T-helper 9 cell (primary cell): ENCODE data around the gene LTBP1.
"Not testable (repeated sequence)": the region's sequence is repeated elsewhere in the genome, so short reads cannot be mapped to it uniquely, and the experiment has no call there.

ENCODE experiments used
- DNase-seq: peaks from one replicate; pipeline ENCODE4 v3.0.0-alpha.2; 2020

LTBP1 gene

DNA sequence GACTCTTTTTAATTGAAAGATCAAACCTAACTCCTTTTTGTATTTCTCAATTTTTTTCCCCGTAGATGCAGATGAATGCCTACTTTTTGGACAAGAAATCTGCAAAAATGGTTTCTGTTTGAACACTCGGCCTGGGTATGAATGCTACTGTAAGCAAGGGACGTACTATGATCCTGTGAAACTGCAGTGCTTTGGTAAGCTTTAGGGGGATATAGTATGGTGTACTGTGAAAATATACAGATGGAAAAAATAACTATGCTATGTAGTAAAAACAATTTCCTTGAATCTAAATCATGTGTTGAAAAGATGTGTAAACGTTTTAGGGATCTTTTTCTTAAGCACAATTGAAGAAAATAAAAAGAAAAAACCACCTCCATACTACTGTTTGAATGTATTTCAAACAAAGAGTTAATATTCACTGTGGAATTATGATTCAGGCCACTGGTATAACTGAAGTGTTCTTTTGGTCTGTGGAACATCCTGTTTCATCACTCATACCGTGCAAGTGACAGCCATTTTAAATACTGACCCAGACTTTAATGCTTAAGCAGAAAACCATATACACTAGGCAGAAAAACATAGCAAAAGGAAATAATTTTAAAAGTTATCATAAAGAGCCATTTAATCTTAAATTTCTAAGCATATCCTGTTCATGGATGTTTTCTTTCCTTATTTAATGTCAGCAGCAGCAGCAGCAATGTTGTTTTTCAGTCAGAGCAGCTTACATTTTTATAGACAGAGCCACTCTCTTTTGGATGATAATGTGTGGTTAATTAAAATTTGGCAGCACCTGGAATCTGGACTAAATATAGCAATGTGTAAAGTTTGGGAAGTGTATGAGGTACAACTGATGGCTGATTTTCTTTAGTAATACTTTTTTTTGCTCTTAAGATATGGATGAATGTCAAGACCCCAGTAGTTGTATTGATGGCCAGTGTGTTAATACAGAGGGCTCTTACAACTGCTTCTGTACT lies 416.9 kb downstream of the LTBP1 start:
- DNase-seq, result no peak

DNA sequence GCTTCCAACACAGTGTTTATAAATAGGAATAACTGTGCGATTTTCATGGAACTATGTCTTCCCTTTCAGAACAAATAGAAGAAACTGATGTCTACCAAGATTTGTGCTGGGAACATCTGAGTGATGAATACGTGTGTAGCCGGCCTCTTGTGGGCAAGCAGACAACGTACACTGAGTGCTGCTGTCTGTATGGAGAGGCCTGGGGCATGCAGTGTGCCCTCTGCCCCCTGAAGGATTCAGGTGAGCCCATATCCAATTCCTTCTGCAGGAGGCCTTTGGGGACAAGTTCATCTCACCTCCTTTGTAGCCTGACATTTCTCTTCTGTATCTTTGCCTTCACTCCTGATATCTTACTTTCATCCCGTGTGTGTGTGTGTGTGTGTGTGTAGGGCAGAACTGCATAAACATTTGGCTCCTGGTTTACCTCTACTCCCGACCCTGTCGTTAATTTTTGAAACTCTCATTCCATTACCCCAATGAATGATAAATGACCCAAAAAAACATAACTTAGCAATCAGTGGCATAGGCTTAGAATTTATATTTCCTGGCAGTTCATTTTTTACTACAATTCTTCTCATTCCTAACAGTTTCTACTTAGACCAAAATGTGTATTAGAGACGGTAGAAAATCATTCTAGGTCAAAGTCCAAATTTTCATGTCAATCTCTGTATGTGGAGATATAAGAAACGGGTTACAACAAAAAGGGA lies 418.7 kb downstream of the LTBP1 start:
- DNase-seq, result no peak

DNA sequence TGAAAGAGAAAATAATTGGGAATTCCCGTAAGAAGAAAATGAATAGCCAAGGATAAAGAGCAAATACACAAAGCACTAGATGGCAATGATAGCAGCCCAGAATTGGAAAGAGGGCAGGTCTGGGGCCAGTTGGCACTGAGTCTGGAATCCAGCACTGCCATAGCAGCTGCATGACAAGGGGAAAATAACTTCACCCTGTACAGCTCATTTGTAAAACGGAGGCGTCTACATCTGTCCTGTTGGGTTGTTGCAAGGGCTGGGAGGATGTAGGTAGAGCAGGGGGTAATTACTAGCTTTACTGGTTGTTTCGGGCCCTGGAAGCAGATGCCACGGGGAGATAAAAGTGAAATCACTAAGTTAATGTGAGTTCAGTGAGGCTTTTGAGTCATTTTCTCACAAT lies 419.7 kb downstream of the LTBP1 start:
- DNase-seq, result no peak

DNA sequence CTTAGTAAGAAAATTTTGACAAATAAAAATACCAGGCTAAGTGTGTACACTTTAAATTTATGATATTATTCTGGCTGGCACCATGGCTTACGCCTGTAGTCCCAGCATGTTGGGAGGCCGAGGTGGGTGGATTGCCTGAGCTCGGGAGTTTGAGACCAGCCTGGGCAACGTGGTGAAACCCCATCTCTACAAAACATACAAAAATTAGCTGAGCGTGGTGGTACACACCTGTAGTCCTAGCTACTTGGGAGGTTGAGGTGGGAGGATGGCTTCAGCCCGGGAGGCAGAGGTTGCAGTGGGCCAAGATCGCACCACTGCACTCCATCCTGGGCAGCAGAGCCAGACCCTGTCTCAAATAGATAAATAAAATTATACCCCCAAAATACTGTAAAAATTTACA lies 421.8 kb downstream of the LTBP1 start:
- DNase-seq, result not testable (repeated sequence)

DNA sequence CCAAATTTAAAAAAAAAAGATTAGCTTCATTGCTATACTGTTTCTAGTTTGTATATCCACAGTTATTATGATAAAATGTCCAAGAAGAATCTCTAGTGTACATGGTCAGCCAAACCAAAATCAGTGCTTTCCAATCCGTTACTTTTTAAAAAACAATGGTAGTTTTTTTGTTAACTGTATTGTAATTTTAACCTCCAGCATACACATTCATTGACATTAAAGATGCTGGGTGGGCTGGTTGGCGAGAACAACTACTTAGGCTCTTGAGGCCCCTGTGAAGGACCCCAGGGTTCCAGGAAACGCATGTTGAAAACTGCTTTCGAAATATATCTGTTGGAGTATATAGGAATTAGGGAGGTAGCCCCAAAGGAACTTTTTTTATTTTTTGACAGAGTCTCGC lies 422.4 kb downstream of the LTBP1 start:
- DNase-seq, result no peak

DNA sequence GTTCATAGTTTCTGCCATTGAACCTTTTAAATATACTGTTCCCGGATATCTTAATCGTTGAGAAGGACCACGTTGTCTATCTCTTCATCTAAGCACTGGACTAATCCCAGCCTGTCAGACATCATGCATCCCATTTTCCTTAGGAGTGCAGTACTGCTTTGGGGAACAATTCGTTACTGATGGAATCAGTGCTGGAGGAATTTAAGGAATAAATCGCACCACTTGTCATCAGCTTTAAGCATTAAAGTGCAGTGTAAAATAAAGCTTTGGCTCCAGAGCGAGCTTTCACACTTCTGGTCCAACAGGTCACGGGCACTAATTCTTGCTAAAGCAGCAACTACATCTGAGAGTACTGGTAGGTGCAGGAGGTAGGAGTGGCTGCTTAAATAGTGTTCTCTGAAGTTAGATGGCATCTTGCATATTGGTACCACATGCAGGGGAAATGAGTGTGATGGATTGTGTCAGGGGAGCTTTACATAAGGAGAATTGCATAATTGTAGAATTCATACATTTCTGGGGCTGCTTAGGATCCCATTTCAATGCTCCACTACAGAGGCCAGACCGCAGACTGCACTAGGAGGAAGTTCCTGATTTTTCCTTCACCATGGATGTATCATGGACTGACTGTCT lies 424.0 kb downstream of the LTBP1 start:
- DNase-seq, result no peak

DNA sequence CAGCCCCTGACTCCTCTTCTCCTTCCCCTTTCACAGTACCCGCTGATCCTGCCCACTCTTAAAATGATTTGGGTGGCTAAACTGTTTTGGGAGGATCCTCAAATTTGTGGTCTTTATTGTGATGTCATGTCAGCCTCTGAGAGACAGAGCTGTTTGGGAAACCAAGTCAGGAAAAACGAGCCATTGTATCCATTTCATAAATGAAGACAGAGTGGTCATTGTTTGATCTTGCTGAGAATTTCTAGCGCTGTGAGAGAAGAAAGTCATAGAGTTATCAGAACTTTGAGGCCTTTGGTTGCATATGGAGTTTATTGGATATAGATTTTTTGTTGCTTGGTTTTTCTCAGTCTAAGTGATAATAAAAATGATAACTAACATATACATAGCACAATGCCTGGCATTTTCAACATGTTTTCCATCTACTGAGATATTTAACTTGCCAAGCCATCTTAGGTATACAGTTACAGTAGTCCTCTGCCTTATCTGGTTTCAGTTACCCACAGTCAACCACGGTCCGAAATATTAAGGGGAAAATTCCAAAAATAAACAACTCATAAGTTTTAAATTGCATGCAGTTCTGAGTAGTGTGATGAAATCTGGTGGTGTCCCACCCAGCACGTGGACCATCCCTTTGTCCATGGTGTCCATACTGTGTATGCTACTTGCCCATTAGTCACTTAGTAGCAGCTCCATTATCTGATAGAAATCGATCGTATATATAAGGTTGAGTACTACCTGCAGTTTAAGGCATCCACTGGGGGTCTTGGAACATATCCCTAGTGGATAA lies 424.7 kb downstream of the LTBP1 start:
- no peak for DNase-seq

DNA sequence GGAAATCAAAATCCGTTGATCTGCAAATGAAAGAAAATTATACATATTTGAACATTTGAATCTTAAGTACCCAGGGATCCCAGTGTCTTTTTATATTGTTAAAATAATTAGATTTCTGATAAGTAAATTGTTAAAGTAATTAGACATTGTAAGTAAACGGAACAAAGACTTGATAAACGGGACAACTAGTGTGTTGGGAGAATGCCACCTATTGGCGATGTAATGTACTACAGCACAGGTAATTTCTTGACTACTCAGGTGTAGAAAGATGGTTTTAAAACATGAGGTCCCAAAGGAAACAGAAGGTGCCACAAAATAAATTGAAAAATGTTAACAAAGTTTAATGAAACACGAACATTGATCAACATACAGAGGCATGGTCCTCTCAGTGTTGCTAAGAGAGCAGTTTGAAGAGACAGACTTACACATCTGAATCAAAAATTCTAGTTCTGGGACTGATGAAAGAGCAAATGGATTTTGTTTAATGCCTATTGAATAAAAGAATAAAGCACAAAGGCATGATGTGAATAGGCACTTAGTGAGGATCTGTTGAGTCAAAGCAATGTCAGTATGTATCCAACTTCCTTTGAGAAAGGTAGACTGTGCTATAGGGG lies 426.3 kb downstream of the LTBP1 start:
- DNase-seq, result no peak

DNA sequence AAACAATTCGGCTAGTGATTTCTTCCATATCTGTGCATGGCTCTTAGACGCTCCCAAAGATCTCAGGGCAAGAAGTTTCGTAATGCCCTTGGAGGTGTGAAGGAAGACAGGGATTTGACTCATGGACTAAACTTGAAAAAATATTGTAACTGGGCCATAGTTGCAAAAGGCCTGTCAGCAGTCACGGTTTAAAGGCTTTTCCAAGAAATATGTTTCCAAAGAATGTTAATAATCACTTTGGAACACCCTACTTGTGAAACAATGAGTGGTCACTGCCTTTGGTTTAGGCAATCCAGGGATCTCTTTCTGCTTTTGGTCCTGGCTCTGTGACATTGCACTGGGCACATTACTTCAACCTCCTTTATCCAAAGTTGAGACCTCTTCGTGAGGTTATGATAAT lies 427.2 kb downstream of the LTBP1 start:
- no peak for DNase-seq

DNA sequence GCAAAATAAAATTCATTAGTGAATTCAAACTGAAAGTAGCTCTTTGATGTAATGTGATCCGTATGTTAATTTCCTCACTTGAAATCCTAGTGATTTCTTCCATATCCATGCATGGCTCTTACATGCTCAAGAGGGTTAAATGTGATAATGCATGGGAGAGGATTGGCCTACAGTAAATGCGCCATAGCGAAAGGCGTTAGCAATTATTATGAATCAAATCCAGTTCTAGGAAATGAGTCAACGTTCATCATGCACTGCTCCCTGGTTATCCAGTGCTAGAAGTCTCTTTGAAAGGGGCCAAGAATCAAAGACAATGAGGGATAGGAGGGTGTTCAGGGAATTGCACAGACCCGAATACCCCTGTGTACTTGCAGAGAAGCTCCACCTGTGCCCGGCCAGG lies 428.3 kb downstream of the LTBP1 start:
- DNase-seq, result no peak

DNA sequence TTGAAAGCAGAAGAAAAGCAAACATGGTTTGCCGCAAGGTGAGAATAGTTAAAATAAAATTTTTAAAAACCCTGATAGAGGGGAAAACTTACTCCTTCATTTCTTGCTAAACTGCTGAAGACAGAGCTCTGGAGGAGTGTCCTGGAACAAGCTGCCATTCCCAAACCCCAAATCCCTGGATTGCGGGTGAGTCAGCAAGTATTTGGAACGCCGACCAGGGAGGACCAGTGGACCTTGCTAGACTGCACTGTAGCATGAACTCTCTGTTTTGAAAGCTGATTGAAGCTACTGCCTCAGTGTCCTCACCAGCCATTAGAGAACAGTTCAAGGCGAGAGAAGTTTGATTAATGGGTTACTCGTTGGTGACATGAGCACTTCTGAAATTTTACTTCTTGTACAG lies 430.3 kb downstream of the LTBP1 start:
- no peak for DNase-seq

DNA sequence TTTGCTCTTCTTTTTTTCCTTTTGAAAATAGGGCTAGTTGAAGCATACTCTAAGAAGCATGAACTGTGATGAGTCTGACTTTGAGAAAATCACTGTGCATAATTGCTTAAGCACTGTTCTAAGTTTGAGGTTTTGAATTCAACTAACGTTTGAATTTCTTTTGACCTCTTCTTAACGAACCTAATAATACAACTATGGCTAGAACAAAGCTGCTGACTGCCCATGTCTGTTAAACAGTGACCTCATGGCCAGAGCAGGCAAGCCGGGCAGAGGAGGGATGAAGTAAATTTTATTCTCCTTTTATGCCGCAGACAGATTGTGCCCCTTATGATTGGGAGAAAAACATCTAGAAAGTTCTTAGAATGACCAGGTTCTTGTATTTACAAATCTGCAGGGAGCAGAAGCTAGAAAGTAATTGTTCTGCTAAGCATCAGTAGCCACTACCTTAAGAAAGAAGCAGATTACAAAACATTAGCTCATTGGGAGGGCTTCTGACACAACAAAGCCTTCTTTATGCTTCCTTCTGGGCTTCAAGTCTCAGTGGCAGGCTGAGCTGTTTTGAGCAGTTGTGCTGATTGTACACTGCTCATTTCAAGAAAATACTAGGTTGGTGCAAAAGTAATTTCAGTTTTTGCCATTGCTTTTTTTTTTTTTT lies 431.9 kb downstream of the LTBP1 start:
- no peak for DNase-seq

DNA sequence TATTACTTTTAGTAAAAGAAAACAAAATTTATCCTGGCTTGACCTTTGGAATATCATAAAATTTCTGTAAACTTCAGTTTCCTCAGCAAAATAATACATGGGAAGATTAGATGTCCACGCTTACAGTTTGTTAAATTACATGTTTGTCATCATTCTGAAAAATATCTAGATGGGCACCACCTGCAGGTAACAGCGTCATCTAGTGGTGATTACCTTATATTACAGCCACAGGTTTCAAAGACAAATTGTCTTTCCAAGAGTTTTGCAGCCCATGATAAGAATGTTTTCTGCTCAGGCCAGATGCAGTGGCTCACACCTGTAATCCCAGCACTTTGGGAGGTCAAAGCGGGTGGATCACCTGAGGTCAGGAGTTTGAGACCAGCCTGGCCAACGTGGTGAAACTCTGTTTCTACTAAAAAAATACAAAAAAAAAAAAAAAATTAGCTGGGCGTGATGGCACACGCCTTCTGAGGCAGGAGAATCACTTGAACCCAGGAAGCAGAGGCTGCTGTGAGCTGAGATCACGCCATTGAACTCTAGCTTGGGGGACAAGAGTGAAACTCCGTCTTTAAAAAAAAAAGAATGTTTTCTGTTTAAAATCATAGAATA lies 433.4 kb downstream of the LTBP1 start:
- DNase-seq, result no peak

DNA sequence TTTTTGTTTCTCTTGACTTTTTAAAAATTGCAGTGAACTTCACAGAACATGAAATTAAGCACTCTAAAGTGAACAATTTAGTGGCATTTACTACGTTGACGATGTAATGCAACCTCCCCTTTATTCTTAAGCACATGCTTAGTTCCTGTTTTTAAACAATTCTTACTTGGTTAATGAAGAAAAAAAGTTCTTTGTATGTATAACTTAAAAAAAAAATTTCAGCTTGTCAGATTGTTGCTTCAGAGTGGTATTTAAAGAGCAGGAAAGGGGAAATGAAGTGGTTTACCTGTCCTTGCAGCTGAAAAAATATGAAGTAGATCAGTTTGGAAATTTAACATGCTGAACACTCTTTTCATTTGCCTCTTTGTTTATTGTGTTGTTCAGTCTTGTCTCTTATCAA lies 434.0 kb downstream of the LTBP1 start:
- DNase-seq, result no peak

DNA sequence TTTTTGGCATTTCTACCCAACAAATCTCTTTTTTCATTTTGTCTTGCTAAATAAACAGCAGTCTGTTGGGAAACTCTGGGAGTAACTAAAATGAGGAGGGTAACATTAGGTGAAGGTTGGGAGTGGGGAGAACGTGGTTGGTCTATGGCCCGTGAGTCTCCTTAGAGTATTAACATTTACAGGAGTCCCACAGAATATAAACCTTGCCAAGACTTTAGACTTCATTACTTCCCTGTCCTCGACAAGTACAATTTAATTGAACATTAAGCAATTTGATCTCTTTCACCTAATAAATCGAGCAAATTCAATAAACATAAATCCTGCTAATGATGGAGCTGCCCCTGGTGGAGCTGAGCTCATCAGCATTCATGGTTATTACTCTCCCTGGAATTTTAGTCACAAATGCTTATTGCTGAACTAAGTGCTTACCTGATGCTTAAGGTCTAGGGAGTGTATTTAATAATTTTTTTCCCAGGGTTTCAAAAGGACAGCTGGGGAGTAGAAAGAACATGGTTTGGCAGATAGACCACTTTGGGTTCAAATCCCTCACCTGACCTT lies 434.6 kb downstream of the LTBP1 start:
- DNase-seq, result no peak

DNA sequence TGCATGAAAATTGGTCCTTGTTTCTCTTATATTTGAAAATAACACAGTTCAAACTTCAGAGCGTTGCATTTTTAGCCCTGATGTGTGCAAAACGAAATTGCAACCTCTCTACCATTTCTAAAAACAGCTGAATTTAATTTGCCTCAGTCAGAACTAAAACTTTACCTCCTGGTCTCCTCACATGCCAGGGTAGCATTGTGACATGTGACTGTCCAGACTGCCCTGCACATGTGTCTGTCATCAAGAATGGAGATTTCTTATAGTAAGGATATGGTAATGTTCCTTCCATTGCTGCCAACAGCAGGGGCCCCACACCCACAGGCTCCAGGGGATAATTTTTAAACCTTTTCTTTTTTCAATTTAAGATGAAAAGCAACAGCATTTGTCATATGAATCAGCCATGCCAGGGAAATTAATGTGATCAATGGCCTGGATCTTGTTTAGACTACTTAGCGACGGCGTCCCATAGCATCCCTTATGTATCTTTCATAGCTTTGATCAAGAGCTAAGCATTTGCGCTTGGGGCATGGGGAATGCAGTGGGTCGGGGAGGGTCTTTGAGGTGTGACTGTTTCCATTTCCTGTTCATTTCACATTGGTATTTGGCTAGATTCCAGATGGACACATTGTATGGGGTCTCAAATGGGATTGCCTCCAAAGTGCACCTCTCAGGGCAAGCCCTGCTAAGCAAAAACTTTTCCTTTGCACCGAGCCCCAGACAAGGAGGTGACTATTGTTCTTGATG lies 437.3 kb downstream of the LTBP1 start:
- DNase-seq, result no peak

DNA sequence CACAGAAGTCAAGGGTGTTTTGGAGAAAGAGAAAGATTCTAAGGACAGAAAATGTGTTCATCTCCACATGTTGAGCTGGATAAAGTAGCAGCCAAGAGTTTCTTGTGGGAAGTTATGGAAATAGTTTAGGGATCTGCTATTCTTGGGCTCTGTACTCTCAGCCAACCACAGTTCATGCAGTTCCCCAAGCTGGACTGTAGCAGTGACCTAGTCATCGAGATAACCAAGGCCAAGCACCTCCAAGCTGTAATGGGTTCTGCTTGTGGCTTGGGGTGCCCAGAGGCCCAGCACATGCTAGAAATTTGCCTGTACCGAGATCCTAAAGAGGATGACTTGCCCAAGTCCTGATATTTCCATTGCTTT lies 437.8 kb downstream of the LTBP1 start:
- no peak for DNase-seq

DNA sequence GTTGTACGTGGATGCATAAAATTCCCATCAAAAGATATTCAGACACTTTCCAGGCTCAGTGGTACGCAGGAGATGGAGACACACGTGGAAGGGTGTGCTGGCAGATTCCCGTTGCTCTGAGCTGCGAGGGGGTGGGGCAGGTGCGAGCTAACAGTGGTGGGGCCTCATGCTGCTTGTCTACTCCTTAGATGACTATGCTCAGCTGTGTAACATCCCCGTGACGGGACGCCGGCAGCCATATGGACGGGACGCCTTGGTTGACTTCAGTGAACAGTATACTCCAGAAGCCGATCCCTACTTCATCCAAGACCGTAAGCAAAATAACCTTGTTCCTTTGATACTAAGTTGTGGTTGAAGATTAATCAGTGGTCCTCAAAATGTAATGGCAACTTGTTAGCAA lies 442.2 kb downstream of the LTBP1 start:
- no peak for DNase-seq

DNA sequence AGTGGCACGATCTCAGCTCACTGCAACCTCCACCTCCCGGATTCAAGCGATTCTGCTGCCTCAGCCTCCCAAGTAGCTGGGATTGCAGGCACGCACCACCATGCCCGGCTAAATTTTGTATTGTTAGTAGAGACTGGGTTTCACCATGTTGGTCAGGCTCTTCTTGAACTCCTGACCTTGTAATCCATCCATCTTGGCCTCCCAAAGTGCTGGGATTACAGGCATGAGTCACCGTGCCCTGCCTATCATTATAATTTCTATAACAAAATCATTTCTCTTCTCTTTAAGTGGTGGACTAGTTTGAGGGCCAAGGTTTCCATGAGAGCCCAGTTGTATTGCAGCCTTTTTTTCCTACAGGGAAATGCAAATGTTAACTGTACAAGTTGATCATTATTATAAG lies 442.9 kb downstream of the LTBP1 start:
- DNase-seq, result not testable (repeated sequence)

DNA sequence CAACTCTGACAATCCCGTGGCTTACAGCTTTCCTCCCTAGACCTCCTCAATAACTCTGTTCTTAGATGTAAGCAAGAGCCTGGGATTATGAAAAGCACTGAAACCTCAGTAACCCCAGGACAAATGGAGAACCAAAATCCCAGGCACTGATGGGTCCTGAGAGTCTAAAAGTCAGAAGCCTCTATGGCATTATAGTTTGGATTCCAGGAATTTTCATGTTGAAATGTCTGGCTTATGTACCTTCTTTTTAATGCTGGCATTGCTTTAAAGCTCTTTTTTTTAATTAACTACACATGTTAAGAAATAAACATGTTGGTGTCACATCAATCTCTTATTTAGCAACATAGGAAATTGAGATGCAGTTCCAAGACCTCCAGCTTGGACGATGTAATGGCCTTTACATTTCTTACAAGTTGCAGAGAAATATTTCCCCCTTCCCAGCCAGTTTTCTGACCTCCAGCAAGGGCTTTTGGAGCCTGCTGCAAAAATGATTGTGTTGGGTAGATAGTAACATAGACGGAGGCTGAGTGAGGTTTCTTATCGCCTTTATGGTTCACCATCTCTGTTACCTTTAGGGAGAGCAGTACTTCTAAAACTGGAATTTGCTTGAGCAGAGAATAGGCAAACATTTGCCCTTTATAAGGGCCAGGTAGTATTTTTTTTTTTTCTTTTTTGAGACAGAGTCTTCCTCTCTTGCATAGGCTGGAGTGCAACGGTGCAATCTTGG lies 444.9 kb downstream of the LTBP1 start:
- DNase-seq, result no peak
